Ramos (cell line): Measurements from ENCODE around the gene CDK2.
"Not testable (repeated sequence)": the region's sequence is repeated elsewhere in the genome, so short reads cannot be mapped to it uniquely, and the experiment has no call there.

ENCODE experiments used
- in situ Hi-C: fragments of 300-500 bp; cut with MboI; formaldehyde crosslinking; loops from one replicate; pipeline ENCODE4 v1.14.3; 2022; ENCODE audit warnings: low sequenced_read_pairs; ENCODE audit not compliant: unreplicated experiment

The CDK2 gene

DNA sequence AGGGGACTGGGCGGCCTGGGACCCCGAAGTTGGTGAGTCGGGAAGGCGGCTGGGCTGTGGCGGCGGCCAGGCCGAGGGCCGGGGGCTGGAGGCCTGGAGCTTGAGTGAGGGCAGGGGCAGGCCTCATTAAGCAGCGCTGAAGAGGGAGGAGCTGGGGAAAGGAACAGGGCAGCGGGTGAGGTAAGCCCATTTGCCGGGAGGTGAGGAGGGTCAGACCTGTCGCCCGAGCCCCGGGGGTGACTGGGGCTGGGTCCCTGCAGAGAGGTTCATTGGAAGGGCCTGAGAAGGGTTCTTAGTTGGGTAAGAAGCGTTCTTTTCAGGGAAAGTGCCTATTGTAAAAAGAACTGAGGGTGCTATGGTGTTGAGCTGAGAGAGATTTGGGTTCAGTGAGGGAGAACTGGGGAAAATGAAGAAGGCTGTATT, 7.7 kb downstream of the CDK2 start:
- in situ Hi-C loops, result no loop called here

- in situ Hi-C loops, result no loop called here
Observed at GRCh38 chr12:55978393-55978792, 11.8 kb downstream of the CDK2 start.

DNA sequence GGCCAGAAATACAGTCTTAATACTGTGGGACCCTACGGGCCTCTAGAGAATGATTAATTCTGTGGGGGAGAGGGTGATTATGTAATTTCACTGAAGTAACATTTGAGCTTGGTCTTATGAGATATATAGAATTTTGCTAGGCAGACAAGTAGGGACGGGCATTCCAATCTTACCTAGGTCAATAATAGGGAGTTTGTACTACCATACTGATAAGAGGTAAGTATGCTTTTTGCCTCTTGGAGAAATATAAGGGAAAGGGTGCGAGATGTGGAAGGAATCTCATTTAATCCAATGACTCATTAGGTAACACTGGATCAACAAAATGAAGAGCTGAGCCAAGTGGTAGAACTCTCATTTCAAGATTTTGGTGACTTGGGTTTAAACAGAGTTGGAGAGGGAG, 12.4 kb downstream of the CDK2 start:
- in situ Hi-C loops, result no loop called here

- in situ Hi-C loops, result not testable (repeated sequence)
Observed at GRCh38 chr12:55981882-55982281, 15.3 kb downstream of the CDK2 start.

- in situ Hi-C loops, result no loop called here
Observed at GRCh38 chr12:55982319-55982936, 15.8 kb downstream of the CDK2 start.

- in situ Hi-C loops, result no loop called here
Observed at GRCh38 chr12:55983232-55983842, 16.7 kb downstream of the CDK2 start.

GRCh38 chr12:55984861-55985260, 18.2 kb downstream of the CDK2 start:
- in situ Hi-C loops, result no loop called here

DNA sequence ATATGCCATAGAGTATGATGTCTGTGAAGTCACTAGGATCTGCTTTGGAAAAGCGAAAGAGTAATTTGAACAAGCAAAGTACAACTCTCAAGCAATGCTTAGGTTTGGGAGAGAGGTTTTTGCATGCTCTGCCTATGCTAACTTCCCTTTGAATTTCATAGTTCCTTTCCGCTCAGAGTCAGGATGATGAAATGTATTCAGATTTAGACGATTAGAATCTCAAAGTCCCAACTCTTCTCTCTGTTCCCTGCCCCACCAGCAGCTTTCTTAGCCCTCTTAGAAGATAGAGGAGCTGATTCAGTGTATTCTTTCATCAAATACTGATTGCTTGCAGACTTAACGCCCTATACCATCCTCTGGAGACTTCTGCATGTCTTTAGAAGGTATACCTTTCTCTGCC, 18.7 kb downstream of the CDK2 start:
- in situ Hi-C loops, result no loop called here

GRCh38 chr12:55985976-55986375, 19.3 kb downstream of the CDK2 start:
- in situ Hi-C loops, result not testable (repeated sequence)

GRCh38 chr12:55991110-55991509, 24.5 kb downstream of the CDK2 start:
- in situ Hi-C loops, result no loop called here

DNA sequence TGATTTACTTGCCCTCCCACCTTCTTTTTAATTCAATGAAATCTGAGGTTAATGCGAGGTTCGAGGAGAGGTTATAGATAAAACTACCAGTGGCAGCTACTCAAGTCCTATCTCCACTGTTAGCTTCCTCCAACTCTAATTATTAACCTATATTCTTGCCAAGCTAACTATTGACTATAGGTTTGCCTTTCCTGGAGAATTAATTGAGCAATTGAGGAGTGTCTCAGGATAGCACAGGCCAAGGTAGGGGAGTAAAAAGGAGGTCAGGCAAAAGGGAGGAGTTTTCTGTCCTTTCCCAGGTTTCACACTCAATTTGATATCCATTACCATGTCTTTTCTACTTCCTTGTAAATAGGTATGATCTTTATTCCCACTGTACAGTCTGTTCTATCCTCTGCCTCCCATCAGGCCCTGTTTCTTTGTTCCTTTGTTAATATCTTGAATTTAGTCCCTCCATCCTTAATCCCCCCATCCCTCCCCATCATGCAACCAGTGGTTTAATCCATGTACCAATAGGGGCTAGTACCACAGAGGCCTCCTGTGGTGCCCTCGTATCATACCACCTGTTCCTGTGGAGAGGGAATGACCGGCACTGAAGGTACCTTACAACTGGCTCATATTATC, 26.7 kb downstream of the CDK2 start:
- in situ Hi-C loops, result no loop called here

DNA sequence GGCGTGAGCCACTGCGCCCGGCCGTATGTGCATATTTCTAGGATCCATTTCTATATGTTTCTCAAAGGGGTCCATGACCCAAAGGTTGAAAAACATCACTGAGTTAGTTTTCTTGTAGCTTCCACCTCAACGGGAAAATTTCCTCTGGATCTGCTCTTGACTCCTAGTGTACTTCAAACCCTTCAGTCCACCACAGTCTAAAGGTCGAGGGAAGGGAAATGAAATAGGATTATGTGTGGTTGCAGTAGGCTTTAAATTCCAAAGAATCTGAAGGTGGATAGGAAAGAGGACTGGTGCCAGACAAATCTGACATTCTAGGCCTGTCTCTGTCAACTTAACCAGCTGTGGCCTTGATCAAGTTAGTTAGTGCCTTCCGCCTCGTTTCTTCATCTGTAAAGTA, 28.7 kb downstream of the CDK2 start:
- in situ Hi-C loops, result no loop called here

GRCh38 chr12:55996201-55996714, 29.6 kb downstream of the CDK2 start:
- in situ Hi-C loops, result no loop called here

- in situ Hi-C loops, result no loop called here
Observed at GRCh38 chr12:55996715-55997534, 30.3 kb downstream of the CDK2 start, which contains the start of gene SUOX. TSS of gene SUOX (plus strand) at chr12:55997276. CDS start at chr12:56002222, 4,946 bp downstream.

- in situ Hi-C loops, result no loop called here
Observed at GRCh38 chr12:55997535-55997859, 30.9 kb downstream of the CDK2 start.

DNA sequence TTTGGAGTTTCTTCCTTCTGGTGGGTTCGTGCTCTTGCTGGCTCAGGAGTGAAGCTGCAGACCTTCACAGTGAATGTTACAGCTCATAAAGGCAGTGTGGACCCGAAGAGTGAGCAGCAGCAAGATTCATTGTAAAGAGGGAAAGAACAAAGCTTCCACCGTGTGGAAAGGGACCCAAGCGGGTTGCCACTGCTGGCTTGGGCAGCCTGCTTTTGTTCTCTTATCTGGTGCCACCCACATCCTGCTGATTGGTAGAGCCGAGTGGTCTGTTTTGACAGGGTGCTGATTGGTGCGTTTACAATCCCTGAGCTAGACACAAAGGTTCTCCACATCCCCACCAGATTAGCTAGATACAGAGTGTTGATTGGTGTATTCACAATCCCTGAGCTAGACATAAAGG, 32.9 kb downstream of the CDK2 start:
- in situ Hi-C loops, result not testable (repeated sequence)

DNA sequence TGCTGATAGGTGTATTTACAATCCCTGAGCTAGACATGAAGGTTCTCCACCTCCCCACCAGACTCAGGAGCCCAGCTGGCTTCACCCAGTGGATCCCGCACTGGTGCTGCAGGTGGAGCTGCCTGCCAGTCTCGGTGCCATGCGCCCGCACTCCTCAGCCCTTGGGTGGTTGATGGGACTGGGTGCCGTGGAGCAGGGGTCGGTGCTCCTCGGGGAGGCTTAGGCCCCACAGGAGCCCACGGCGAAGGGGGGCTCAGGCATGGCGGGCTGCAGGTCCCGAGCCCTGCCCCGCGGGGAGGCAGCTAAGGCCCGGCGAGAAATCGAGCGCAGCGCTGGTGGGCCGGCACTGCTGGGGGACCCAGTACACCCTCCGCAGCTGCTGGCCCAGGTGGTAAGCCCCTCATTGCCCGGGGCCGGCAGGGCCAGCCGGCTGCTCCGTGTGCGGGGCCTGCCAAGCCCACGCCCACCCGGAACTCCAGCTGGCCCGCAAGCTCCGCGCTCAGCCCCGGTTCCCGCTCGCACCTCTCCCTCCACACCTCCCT, 33.4 kb downstream of the CDK2 start:
- in situ Hi-C loops, result not testable (repeated sequence)

DNA sequence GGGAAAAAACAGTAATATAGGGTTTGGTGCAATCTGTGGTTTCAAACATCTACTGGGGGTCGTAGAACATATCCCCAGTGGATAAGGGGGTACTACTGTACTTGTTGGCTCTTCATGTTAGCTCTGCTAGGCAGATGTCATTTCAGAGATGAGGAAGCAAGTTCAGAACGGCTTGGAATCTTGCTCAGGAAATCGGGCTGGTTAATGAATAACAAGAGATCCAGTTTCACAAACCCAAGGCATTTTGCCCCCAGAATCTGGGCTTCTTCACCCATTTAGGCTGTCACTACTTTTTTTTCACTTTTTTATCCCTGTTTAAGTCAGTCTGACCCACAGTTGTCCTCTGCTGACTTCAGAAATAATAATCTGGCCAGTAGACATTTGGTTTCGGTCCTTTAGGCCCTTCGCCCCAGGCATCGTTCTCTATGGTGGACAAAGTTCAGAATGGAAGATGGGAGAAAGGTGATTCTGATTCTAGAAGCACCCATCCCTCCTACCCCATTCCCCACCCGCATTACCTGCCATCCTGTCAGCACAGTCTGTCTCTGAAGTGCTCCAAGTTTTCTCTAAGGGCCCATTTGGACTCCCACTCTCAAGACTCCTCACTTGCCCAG, 35.0 kb downstream of the CDK2 start:
- in situ Hi-C loops, result no loop called here

GRCh38 chr12:56003376-56003775, 36.7 kb downstream of the CDK2 start:
- in situ Hi-C loops, result not testable (repeated sequence)

GRCh38 chr12:56004211-56004610, 37.6 kb downstream of the CDK2 start:
- in situ Hi-C loops, result no loop called here
